RWPE2 (cell line): ENCODE results near the gene TIGAR.

Experiments used
- ATAC-seq: fragments of 200-7000 bp; cut with Tn5 transposase; 3 replicates; pipeline ENCODE4 v1.9.1; 2021; ENCODE audit warnings: low read depth
- DNase-seq: peaks from one replicate; pipeline ENCODE4 v3.0.0-alpha.2; 2020; ENCODE audit warnings: low spot score
- H3K27ac ChIP-seq: fragments of 450-650 bp; 2 replicates; pipeline ENCODE4 v1.5.1; 2017; ENCODE audit warnings: mild to moderate bottlenecking; ENCODE audit not compliant: poor library complexity, severe bottlenecking
- H3K27me3 ChIP-seq: fragments of 250-450 bp; sonication (Bioruptor Pico); 2 replicates; pipeline ENCODE4 v1.5.1; 2021; ENCODE audit warnings: mild to moderate bottlenecking, moderate library complexity; ENCODE audit not compliant: insufficient read depth, poor library complexity, severe bottlenecking
- H3K36me3 ChIP-seq: fragments of 250-450 bp; sonication (Bioruptor Pico); 2 replicates; pipeline ENCODE4 v1.5.1; 2020; ENCODE audit warnings: low read depth, mild to moderate bottlenecking, moderate library complexity
- H3K4me1 ChIP-seq: fragments of 250-450 bp; sonication (Bioruptor Pico); 2 replicates; pipeline ENCODE4 v1.5.1; 2021; ENCODE audit warnings: mild to moderate bottlenecking, moderate library complexity; ENCODE audit not compliant: insufficient read depth, poor library complexity, severe bottlenecking
- H3K4me3 ChIP-seq: fragments of 250-450 bp; sonication (Bioruptor Pico); 2 replicates; pipeline ENCODE4 v1.5.1; 2021; ENCODE audit warnings: mild to moderate bottlenecking, moderate library complexity; ENCODE audit not compliant: severe bottlenecking
- H3K9me3 ChIP-seq: fragments of 250-450 bp; sonication (Bioruptor Pico); 2 replicates; pipeline ENCODE4 v1.5.1; 2021; ENCODE audit warnings: mild to moderate bottlenecking, moderate library complexity; ENCODE audit not compliant: severe bottlenecking
- TF ChIP-seq, protein P1 (sequence below): fragments of 450-650 bp; IDR thresholded peaks from one replicate; pipeline ENCODE4 v1.5.1; 2017; ENCODE audit warnings: mild to moderate bottlenecking, moderate library complexity; ENCODE audit not compliant: poor library complexity, severe bottlenecking

TIGAR gene

GRCh38 chr12:4276524-4277204, 44.3 kb upstream of the TIGAR start:
- Histone ChIP-seq H3K36me3 (peaks cover 78% of the 10 kb centered on the region), H3K4me3 (peak overlapping the region; percentile 81), H3K27ac (peak overlapping the region; percentile 89), H3K9me3 (no peaks in the 10 kb centered on the region), H3K27me3 (no peaks in the 10 kb centered on the region), H3K4me1 (peaks cover 42% of the 10 kb centered on the region)
- TF ChIP-seq, protein P1, sequence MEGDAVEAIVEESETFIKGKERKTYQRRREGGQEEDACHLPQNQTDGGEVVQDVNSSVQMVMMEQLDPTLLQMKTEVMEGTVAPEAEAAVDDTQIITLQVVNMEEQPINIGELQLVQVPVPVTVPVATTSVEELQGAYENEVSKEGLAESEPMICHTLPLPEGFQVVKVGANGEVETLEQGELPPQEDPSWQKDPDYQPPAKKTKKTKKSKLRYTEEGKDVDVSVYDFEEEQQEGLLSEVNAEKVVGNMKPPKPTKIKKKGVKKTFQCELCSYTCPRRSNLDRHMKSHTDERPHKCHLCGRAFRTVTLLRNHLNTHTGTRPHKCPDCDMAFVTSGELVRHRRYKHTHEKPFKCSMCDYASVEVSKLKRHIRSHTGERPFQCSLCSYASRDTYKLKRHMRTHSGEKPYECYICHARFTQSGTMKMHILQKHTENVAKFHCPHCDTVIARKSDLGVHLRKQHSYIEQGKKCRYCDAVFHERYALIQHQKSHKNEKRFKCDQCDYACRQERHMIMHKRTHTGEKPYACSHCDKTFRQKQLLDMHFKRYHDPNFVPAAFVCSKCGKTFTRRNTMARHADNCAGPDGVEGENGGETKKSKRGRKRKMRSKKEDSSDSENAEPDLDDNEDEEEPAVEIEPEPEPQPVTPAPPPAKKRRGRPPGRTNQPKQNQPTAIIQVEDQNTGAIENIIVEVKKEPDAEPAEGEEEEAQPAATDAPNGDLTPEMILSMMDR: peak; percentile 97
- ATAC-seq (peak; percentile 53), DNase-seq (no peak)

GRCh38 chr12:4277205-4277543, 43.8 kb upstream of the TIGAR start:
- no peak overlapping the region for H3K4me3 ChIP-seq
- DNase-seq (no peak), ATAC-seq (no peak)
- peak overlapping the region; percentile 89 for H3K27ac ChIP-seq
- H3K9me3 ChIP-seq: no peaks in the 10 kb centered on the region
- TF ChIP-seq, protein P1: peak; percentile 81
- peaks cover 41% of the 10 kb centered on the region for H3K4me1 ChIP-seq
- H3K36me3 ChIP-seq: peaks cover 81% of the 10 kb centered on the region
- no peaks in the 10 kb centered on the region for H3K27me3 ChIP-seq

- Histone ChIP-seq H3K27me3 (no peaks in the 10 kb centered on the region), H3K4me1 (peaks cover 34% of the 10 kb centered on the region), H3K27ac (peak overlapping the region; percentile 89), H3K9me3 (no peaks in the 10 kb centered on the region), H3K4me3 (no peak overlapping the region), H3K36me3 (peaks cover 88% of the 10 kb centered on the region)
- no peak for DNase-seq
- ATAC-seq: no peak
- TF ChIP-seq, protein P1: no peak
These were observed 43.2 kb upstream of the TIGAR start for GRCh38 chr12:4277857-4278256.

- DNase-seq (no peak), ATAC-seq (no peak)
- Histone ChIP-seq H3K4me3 (no peak overlapping the region), H3K27ac (peak overlapping the region; percentile 89), H3K27me3 (no peaks in the 10 kb centered on the region), H3K36me3 (peaks cover 95% of the 10 kb centered on the region), H3K4me1 (peaks cover 30% of the 10 kb centered on the region), H3K9me3 (no peaks in the 10 kb centered on the region)
- TF ChIP-seq, protein P1: no peak
These were observed 42.5 kb upstream of the TIGAR start for GRCh38 chr12:4278329-4279197.

GRCh38 chr12:4279198-4279690, 41.8 kb upstream of the TIGAR start:
- DNase-seq: no peak
- TF ChIP-seq, protein P1: no peak
- Histone ChIP-seq H3K4me1 (peaks cover 30% of the 10 kb centered on the region), H3K4me3 (no peak overlapping the region), H3K27ac (peak overlapping the region; percentile 89), H3K27me3 (no peaks in the 10 kb centered on the region), H3K36me3 (peaks cover 97% of the 10 kb centered on the region), H3K9me3 (no peaks in the 10 kb centered on the region)
- ATAC-seq: no peak
